Glutamatergic neuron (in vitro differentiated cells): ENCODE measurements around the gene FARS2. TPM values are rescaled to one million over a fixed set of nuclear protein-coding genes. Genes with fewer than 3 reads are reported as not detected.

Source experiments
- DNase-seq: peaks from one replicate; pipeline ENCODE4 v3.0.0; 2022
- H3K27ac Mint-ChIP-seq: one replicate; pipeline ENCODE4 v1.8.0; 2020; ENCODE audit warnings: mild to moderate bottlenecking, mixed read lengths, inconsistent platforms; ENCODE audit not compliant: unreplicated experiment
- H3K27me3 Mint-ChIP-seq: one replicate; pipeline ENCODE4 v1.8.0; 2020; ENCODE audit warnings: mild to moderate bottlenecking, moderate library complexity, mixed read lengths, inconsistent platforms; ENCODE audit not compliant: unreplicated experiment
- H3K36me3 Mint-ChIP-seq: one replicate; pipeline ENCODE4 v1.8.0; 2020; ENCODE audit warnings: mild to moderate bottlenecking, mixed read lengths, inconsistent platforms; ENCODE audit not compliant: unreplicated experiment
- H3K4me1 Mint-ChIP-seq: one replicate; pipeline ENCODE4 v1.8.0; 2020; ENCODE audit warnings: mild to moderate bottlenecking, low read depth, mixed read lengths, inconsistent platforms; ENCODE audit not compliant: unreplicated experiment
- H3K4me3 Mint-ChIP-seq: one replicate; pipeline ENCODE4 v1.8.0; 2020; ENCODE audit warnings: mild to moderate bottlenecking, mixed read lengths, inconsistent platforms; ENCODE audit not compliant: unreplicated experiment
- H3K9me3 Mint-ChIP-seq: one replicate; pipeline ENCODE4 v1.8.0; 2020; ENCODE audit warnings: mild to moderate bottlenecking, moderate library complexity, mixed read lengths, inconsistent platforms; ENCODE audit not compliant: unreplicated experiment
- CTCF ChIP-seq: fragments of 200-600 bp; sonication (generic); IDR thresholded peaks from one replicate; pipeline ENCODE4 v1.5.0; 2021; ENCODE audit not compliant: partially characterized antibody, unreplicated experiment
- total RNA-seq: library from RNA; stranded (reverse); fragmentation: NEBNext Ultra II Directional; extraction: Animal tissue kit (Norgen Biotek cat#: 25700); gene quantifications from one replicate; pipeline ENCODE4 v1.2.1, GENCODE V29; 2021; ENCODE audit not compliant: unreplicated experiment

The FARS2 gene
- total RNA-seq, 1 donor from 2014 or later: 14.2 TPM

- no peak for TF ChIP-seq CTCF
- no peak overlapping the region for H3K27ac Mint-ChIP-seq
- H3K27me3 Mint-ChIP-seq: peaks cover 5% of the 10 kb centered on the region
- DNase-seq: no peak
- H3K9me3 Mint-ChIP-seq: no peaks in the 10 kb centered on the region
- no peaks in the 10 kb centered on the region for H3K36me3 Mint-ChIP-seq
- no peak overlapping the region for H3K4me3 Mint-ChIP-seq
- peaks cover 21% of the 10 kb centered on the region for H3K4me1 Mint-ChIP-seq
Observed at GRCh38 chr6:5279891-5280338, 18.6 kb downstream of the FARS2 start.

GRCh38 chr6:5280920-5281319 is 19.6 kb downstream of the FARS2 start:
- Mint-ChIP-seq H3K4me1 (peaks cover 23% of the 10 kb centered on the region), H3K9me3 (no peaks in the 10 kb centered on the region), H3K4me3 (no peak overlapping the region), H3K27me3 (peaks cover 5% of the 10 kb centered on the region), H3K27ac (no peak overlapping the region), H3K36me3 (no peaks in the 10 kb centered on the region)
- DNase-seq: no peak
- TF ChIP-seq CTCF: no peak

- DNase-seq: no peak
- H3K4me1 Mint-ChIP-seq: peaks cover 16% of the 10 kb centered on the region
- no peaks in the 10 kb centered on the region for H3K9me3 Mint-ChIP-seq
- no peak for TF ChIP-seq CTCF
- no peak overlapping the region for H3K4me3 Mint-ChIP-seq
- H3K36me3 Mint-ChIP-seq: no peaks in the 10 kb centered on the region
- no peak overlapping the region for H3K27ac Mint-ChIP-seq
- H3K27me3 Mint-ChIP-seq: peaks cover 5% of the 10 kb centered on the region
Observed at GRCh38 chr6:5282191-5282623, 20.9 kb downstream of the FARS2 start.

- Mint-ChIP-seq H3K36me3 (no peaks in the 10 kb centered on the region), H3K9me3 (peaks cover 2% of the 10 kb centered on the region), H3K4me3 (peak overlapping the region; percentile 8), H3K4me1 (peaks cover 14% of the 10 kb centered on the region), H3K27ac (no peak overlapping the region), H3K27me3 (peaks cover 7% of the 10 kb centered on the region)
- DNase-seq: no peak
- TF ChIP-seq CTCF: no peak
Observed at GRCh38 chr6:5285081-5285480, 23.8 kb downstream of the FARS2 start.

- no peak overlapping the region for H3K27ac Mint-ChIP-seq
- H3K9me3 Mint-ChIP-seq: peaks cover 2% of the 10 kb centered on the region
- peaks cover 7% of the 10 kb centered on the region for H3K27me3 Mint-ChIP-seq
- no peaks in the 10 kb centered on the region for H3K36me3 Mint-ChIP-seq
- no peak for DNase-seq
- H3K4me1 Mint-ChIP-seq: peaks cover 14% of the 10 kb centered on the region
- no peak overlapping the region for H3K4me3 Mint-ChIP-seq
- TF ChIP-seq CTCF: no peak
Observed at GRCh38 chr6:5285526-5285925, 24.2 kb downstream of the FARS2 start.
